WI38 (cell line): ENCODE measurements around the gene C16orf78.

Experiments
- H3K4me3 ChIP-seq: 2 replicates; pipeline ENCODE4 v1.5.1; 2011; ENCODE audit warnings: low read depth, mild to moderate bottlenecking, control low read depth, low read length
- TF ChIP-seq, protein P1 (sequence below): IDR thresholded peaks from 2 replicates; pipeline ENCODE4 v1.5.1; 2012; ENCODE audit warnings: low read depth, mild to moderate bottlenecking, control low read depth, low read length

The C16orf78 gene

GRCh38 chr16:49350265-49351095, 23.1 kb upstream of the C16orf78 start:
- H3K4me3 ChIP-seq, result no peak overlapping the region
- TF ChIP-seq, protein P1, sequence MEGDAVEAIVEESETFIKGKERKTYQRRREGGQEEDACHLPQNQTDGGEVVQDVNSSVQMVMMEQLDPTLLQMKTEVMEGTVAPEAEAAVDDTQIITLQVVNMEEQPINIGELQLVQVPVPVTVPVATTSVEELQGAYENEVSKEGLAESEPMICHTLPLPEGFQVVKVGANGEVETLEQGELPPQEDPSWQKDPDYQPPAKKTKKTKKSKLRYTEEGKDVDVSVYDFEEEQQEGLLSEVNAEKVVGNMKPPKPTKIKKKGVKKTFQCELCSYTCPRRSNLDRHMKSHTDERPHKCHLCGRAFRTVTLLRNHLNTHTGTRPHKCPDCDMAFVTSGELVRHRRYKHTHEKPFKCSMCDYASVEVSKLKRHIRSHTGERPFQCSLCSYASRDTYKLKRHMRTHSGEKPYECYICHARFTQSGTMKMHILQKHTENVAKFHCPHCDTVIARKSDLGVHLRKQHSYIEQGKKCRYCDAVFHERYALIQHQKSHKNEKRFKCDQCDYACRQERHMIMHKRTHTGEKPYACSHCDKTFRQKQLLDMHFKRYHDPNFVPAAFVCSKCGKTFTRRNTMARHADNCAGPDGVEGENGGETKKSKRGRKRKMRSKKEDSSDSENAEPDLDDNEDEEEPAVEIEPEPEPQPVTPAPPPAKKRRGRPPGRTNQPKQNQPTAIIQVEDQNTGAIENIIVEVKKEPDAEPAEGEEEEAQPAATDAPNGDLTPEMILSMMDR, result peak; percentile 77

GRCh38 chr16:49351096-49351487, 22.5 kb upstream of the C16orf78 start:
- TF ChIP-seq, protein P1, result no peak

GRCh38 chr16:49352892-49353291, 20.7 kb upstream of the C16orf78 start:
- TF ChIP-seq, protein P1, result peak; percentile 19; the same call in 1 of the 2 replicates
- H3K4me3 ChIP-seq, result no peak overlapping the region

More at GRCh38 chr16:49351096-49351487, 22.5 kb upstream of the C16orf78 start:
- no peak overlapping the region for H3K4me3 ChIP-seq

DNA sequence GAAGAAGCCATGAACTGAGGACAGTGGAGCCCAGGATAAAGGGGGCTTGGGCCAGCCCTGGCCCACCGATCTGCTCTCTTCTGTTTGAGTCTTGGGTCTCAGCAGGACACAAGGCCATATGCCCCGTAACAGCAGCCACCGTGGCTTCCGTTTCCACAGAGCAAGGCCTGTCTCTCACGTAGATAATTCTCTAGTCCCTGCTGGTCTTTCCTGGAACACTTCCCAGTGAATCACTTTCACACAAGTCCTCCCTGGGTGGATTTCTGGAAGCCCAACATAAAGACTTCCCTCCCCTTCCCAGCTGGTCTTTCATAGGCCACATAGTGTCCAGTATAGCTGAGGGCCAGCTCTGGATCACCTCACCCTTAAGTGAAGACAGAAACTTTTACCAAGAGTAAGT, 19.9 kb upstream of the C16orf78 start:
- H3K4me3 ChIP-seq, result no peak overlapping the region
- TF ChIP-seq, protein P1, result no peak

- H3K4me3 ChIP-seq, result no peak overlapping the region
- TF ChIP-seq, protein P1, result no peak
These were observed 19.5 kb upstream of the C16orf78 start for GRCh38 chr16:49354101-49354500.

GRCh38 chr16:49354991-49355390, 18.6 kb upstream of the C16orf78 start:
- TF ChIP-seq, protein P1, result no peak
- no peak overlapping the region for H3K4me3 ChIP-seq

DNA sequence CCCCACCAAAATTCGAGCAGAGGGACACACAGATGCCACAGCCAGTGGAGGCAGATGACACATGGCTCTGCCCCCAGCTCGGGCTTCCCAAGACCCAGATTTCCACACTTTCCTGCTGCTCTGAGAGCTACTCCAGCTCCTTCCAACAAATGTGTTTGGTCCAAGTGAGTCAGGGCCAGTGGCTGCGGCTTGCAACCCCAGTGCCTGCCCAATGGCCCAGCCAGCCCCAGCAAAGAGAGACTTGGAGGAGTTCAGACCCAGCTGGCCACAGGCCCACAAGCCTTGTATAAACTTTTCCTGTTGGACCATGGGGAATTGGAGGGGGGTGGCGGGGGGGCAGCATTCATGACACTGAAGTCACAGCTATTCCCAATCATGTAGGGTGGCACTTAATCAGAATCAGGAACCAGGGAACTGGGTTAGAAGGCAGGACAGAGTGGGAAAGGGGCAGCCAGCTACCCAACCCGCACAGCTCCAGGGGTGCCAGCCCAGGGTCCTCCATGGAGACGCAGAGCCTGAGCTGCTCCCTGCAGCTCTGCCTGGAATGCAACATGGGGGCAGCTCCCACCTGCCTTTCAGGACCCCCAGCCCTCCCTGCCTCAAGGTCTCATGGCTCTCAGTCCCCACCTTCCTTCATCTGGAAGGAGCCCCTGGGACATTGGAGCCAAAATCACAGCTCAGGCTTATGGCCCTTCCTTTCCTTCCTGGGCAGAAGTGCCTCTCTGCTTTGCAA, 17.5 kb upstream of the C16orf78 start:
- H3K4me3 ChIP-seq, result no peak overlapping the region
- TF ChIP-seq, protein P1, result no peak
